ENCODE results near the gene FN1. TPM values are rescaled to one million over a fixed set of nuclear protein-coding genes. Genes with fewer than 3 reads are reported as not detected.

FN1 gene
- total RNA-seq, 4 donors from 2014 or later = 89.1 to 312 (median 156) TPM

DNA sequence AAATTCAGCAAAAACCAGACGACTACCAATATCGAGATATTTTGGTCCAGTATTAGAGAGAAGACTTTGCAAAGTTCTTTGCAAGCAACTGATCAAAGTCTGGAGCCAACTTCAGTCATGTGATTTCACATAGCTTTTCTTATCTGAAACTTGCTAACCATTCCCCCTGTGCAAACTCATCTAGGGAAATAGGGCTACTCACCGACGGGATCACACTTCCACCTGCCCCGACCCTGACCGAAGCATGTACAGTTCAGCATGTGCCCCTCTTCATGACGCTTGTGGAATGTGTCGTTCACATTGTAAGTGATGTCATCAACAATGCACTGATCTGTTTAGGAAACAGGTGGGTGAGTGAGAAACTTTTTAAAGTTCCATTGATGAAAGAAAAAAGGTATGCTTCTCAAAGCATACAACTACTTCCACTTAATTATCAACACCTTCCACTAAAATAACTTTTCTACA, 15.4 kb downstream of the FN1 start:
- H3K36me3 ChIP-seq = no peaks in the 10 kb centered on the region
- DNase-seq = no peak
- no peaks in the 10 kb centered on the region for H3K4me1 ChIP-seq
- no peak overlapping the region for H3K4me3 ChIP-seq (replicated peaks in 1 of 3)
- intact Hi-C loops (cut with DNase I) = no loop called here
- TF ChIP-seq, protein P1, sequence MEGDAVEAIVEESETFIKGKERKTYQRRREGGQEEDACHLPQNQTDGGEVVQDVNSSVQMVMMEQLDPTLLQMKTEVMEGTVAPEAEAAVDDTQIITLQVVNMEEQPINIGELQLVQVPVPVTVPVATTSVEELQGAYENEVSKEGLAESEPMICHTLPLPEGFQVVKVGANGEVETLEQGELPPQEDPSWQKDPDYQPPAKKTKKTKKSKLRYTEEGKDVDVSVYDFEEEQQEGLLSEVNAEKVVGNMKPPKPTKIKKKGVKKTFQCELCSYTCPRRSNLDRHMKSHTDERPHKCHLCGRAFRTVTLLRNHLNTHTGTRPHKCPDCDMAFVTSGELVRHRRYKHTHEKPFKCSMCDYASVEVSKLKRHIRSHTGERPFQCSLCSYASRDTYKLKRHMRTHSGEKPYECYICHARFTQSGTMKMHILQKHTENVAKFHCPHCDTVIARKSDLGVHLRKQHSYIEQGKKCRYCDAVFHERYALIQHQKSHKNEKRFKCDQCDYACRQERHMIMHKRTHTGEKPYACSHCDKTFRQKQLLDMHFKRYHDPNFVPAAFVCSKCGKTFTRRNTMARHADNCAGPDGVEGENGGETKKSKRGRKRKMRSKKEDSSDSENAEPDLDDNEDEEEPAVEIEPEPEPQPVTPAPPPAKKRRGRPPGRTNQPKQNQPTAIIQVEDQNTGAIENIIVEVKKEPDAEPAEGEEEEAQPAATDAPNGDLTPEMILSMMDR (IDR thresholded peaks at IDR 0.05) = no peak
- TF ChIP-seq POLR2A (IDR thresholded peaks at IDR 0.05) = no peak
- H3K27me3 ChIP-seq = no peaks in the 10 kb centered on the region
- H3K9me3 ChIP-seq = no peaks in the 10 kb centered on the region
- no peak overlapping the region for H3K27ac ChIP-seq
- 62 to 66% methylated on average over 8 of the region's 8 CpGs for WGBS, 2 donors

DNA sequence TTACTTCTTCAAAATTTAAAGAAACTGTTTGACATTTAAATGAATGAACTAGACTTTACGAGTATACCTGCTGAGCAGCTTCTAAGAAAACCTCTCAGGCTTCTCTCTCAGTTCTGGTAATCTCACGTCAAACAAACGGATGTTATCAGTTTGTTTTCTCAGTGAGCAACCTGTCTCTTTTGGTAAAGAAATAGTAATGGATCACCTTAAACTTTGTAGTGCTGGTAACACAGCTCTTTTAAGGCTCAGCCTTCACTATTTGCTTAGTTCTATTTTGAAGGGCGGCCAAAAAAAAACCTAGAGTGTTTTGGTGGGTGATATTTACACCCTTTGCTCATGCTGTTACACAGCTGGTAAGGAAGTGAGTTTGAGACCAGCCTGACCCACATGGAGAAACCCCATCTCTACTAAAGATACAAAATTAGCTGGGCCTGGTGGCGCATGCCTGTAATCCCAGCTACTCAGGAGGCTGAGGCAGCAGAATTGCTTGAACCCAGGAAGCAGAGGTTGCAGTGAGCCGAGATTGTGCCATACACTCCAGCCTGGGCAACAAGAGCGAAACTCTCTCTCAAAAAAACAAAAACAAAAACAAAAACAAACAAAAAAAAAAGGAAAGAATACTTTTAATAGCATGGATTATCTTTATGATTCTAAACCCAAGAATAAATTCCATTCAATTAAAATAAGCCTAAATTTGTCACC, 15.9 kb downstream of the FN1 start:
- Histone ChIP-seq H3K4me1 (no peaks in the 10 kb centered on the region), H3K27me3 (no peaks in the 10 kb centered on the region), H3K36me3 (no peaks in the 10 kb centered on the region), H3K9me3 (no peaks in the 10 kb centered on the region), H3K4me3 (replicated peaks in 1 of 3) (no peak overlapping the region), H3K27ac (no peak overlapping the region)
- TF ChIP-seq POLR2A (IDR thresholded peaks at IDR 0.05) = no peak
- TF ChIP-seq, protein P1 (IDR thresholded peaks at IDR 0.05) = no peak
- WGBS, 2 donors = 76 to 86% methylated on average over 7 of the region's 7 CpGs
- DNase-seq = no peak
- intact Hi-C loops (cut with DNase I) = no loop called here

DNA sequence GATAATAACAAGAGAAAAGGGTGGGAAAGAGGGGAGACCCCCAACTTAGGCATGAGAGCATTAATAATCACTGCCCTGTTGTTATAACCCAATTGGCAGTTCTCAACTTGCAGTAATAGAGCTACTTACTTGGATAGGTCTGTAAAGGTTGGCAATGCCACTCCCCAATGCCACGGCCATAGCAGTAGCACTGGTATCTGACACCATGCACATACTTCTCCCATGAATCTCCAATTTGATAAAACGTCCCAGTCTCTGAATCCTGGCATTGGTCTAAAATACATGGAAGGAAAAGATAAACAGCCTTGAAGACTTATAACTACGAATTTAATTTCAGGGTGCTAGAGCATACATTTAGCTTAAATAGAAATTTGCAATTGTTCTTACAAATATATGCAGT, 16.8 kb downstream of the FN1 start:
- Histone ChIP-seq H3K36me3 (no peaks in the 10 kb centered on the region), H3K4me1 (no peaks in the 10 kb centered on the region)
- WGBS, 2 donors = 81 to 91% methylated on average over 3 of the region's 3 CpGs

DNA sequence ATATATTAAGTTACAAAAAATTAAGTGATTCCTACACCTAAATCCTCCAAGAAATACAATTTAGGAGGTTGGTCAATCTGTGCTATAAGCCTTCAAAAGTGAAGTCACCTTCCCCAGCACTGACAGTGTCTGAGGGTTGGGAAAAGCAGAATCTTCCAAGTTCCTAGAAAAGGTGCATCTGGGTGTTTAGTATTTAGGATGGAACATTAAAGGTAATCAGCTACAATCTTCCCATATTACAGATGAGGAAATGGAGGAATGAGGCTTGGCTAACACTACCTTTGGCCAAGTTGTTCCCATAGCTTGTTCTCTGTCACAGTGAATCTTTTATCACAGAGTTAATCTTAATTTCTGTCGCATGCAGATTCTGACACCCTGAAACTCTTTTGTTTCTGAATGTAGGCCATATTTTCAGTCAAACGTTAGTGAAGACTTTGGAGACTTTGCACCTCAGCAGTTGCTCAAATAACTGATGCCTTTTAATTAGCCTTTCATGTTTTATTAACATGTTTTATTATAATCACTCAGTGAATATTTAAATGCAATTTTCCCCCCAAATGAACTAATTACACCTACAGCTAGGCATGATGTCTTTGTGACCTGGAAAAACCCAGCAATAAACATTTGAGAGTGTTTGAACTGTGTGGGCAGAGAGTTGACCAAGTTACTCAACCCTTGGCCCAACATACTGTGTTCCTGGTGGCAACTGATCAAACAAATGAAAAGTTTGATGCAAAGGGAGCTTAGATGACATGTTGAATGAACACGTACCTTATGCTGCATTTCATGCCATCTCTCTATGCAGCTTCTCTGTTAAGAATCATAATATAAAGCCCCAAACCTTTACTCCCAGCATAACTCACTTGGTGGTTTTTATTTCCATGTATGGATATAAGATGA, 17.6 kb downstream of the FN1 start:
- intact Hi-C loops (cut with DNase I) = no loop called here
- no peak for TF ChIP-seq POLR2A (IDR thresholded peaks at IDR 0.05)
- TF ChIP-seq, protein P1 (IDR thresholded peaks at IDR 0.05) = no peak
- Histone ChIP-seq H3K27me3 (no peaks in the 10 kb centered on the region), H3K36me3 (no peaks in the 10 kb centered on the region), H3K4me1 (no peaks in the 10 kb centered on the region), H3K27ac (no peak overlapping the region), H3K9me3 (no peaks in the 10 kb centered on the region), H3K4me3 (replicated peaks in 1 of 3) (no peak overlapping the region)
- DNase-seq = no peak
- WGBS, 2 donors = 87 to 89% methylated on average over 3 of the region's 3 CpGs

More for the DNA sequence above, 16.8 kb downstream of the FN1 start:
- H3K27ac ChIP-seq = no peak overlapping the region
- no peaks in the 10 kb centered on the region for H3K9me3 ChIP-seq
- TF ChIP-seq POLR2A (IDR thresholded peaks at IDR 0.05) = no peak
- TF ChIP-seq, protein P1 (IDR thresholded peaks at IDR 0.05) = no peak
- intact Hi-C loops (cut with DNase I) = no loop called here
- no peak overlapping the region for H3K4me3 ChIP-seq (replicated peaks in 1 of 3)
- DNase-seq = no peak
- H3K27me3 ChIP-seq = no peaks in the 10 kb centered on the region

Data from thyroid gland (tissue), 4 donors.